Measurements from ENCODE around the gene INF2.

Gene INF2

GRCh38 chr14:104751539-104752422 lies 62.4 kb downstream of the INF2 start:
- peak; percentile 57 to 61 for DNase-seq (ENCODE audit: low read depth in 1 of 2, low spot score in 1 of 2)
- no peaks in the 10 kb centered on the region for H3K27me3 ChIP-seq (ENCODE audit: insufficient read depth, poor library complexity, severe bottlenecking)
- H3K4me3 ChIP-seq (replicated peaks; ENCODE audit: insufficient read depth, low read length), result peak overlapping the region; percentile 38
- TF ChIP-seq REST (IDR thresholded peaks at IDR 0.05; ENCODE audit: insufficient replicate concordance, low read depth) (no peak), SPI1 (IDR thresholded peaks at IDR 0.05; ENCODE audit: borderline replicate concordance, low read depth) (no peak), GABPA (IDR thresholded peaks at IDR 0.05; ENCODE audit: low read depth) (no peak), POLR2AphosphoS5 (IDR thresholded peaks at IDR 0.05; ENCODE audit: low read depth) (no peak), CTCF (IDR thresholded peaks at IDR 0.05; ENCODE audit: insufficient read depth, low read length) (peak; percentile 16)
- peak overlapping the region; percentile 99 for H3K27ac ChIP-seq (replicated peaks)

GRCh38 chr14:104752423-104752734 lies 63.0 kb downstream of the INF2 start:
- peak overlapping the region; percentile 38 for H3K4me3 ChIP-seq (replicated peaks; ENCODE audit: insufficient read depth, low read length)
- DNase-seq (ENCODE audit: low read depth in 1 of 2, low spot score in 1 of 2), result no peak
- no peak for TF ChIP-seq GABPA (IDR thresholded peaks at IDR 0.05; ENCODE audit: low read depth)
- peak; percentile 72 for TF ChIP-seq REST (IDR thresholded peaks at IDR 0.05; ENCODE audit: insufficient replicate concordance, low read depth)
- no peak for TF ChIP-seq CTCF (IDR thresholded peaks at IDR 0.05; ENCODE audit: insufficient read depth, low read length)
- TF ChIP-seq POLR2AphosphoS5 (IDR thresholded peaks at IDR 0.05; ENCODE audit: low read depth), result peak; percentile 79
- no peak for TF ChIP-seq SPI1 (IDR thresholded peaks at IDR 0.05; ENCODE audit: borderline replicate concordance, low read depth)
- H3K27ac ChIP-seq (replicated peaks), result peak overlapping the region; percentile 99
- no peaks in the 10 kb centered on the region for H3K27me3 ChIP-seq (ENCODE audit: insufficient read depth, poor library complexity, severe bottlenecking)

- TF ChIP-seq REST (IDR thresholded peaks at IDR 0.05; ENCODE audit: insufficient replicate concordance, low read depth) (no peak), POLR2AphosphoS5 (IDR thresholded peaks at IDR 0.05; ENCODE audit: low read depth) (peak; percentile 79; the same call in 1 of the 2 replicates)
- H3K27ac ChIP-seq (replicated peaks), result peak within 1 kb of the TSS; percentile 99
- H3K27me3 ChIP-seq (ENCODE audit: insufficient read depth, poor library complexity, severe bottlenecking), result no peaks in the 10 kb centered on the region
- H3K4me3 ChIP-seq (replicated peaks; ENCODE audit: insufficient read depth, low read length), result peak within 1 kb of the TSS; percentile 83
- peak; percentile 100 for DNase-seq (ENCODE audit: low read depth in 1 of 2, low spot score in 1 of 2)
Measured at GRCh38 chr14:104752735-104753527, 63.5 kb downstream of the INF2 start, which contains the start of gene SIVA1. Gene SIVA1, plus strand, starts transcription at chr14:104753147. Its CDS starts 55 bp downstream, at chr14:104753202.
